ENCODE results near the gene ZNRD2. TPM values are rescaled to one million over a fixed set of nuclear protein-coding genes. Genes with fewer than 3 reads are reported as not detected.
A peak's percentile ranks its signal among the peaks of the same experiment; 100 is the strongest.

The ZNRD2 gene
- total and polyA plus RNA-seq, 2 donors from 2014 or later, result 32.0 to 60.4 TPM

DNA sequence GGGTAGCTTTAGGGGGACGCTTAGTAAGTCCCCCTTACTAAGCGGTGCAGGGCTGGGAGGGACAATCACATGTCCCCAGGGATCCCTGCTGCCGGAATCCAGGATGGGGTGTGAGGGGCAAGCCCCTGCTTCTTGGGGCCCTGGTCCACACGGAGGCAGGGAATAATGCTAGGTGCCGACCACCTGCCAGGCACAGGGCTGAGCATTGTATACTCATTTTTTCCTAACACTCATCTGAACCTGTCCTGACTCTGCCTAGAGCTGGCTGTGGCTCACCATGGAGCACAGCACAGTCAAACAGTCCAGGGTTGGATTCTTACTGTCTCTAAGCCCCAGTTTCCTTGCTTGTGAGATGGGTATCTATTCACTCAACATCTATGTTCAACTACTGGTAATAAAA lies 10.7 kb upstream of the ZNRD2 start:
- Histone ChIP-seq H3K4me1 (ENCODE audit: control insufficient read depth in 2 of 3, insufficient read depth in 2 of 3, low read depth in 1 of 3, low read length in 3 of 3) (peaks cover 0 to 40% (median 14%) of the 10 kb centered on the region in 3 donors), H3K27me3 (ENCODE audit: control insufficient read depth, insufficient read depth, low read length) (no peaks in the 10 kb centered on the region), H3K27ac (ENCODE audit: low read depth in 2 of 2, low read length in 2 of 2) (peak overlapping the region; percentile 90 to 93), H3K9ac (ENCODE audit: low read length in 3 of 3) (no peak overlapping the region), H3K9me3 (ENCODE audit: control insufficient read depth in 2 of 3, insufficient read depth in 1 of 3, low read length in 3 of 3) (no peaks in the 10 kb centered on the region), H3K36me3 (ENCODE audit: control insufficient read depth in 2 of 3, insufficient read depth in 3 of 3, low read length in 3 of 3) (no peaks in the 10 kb centered on the region), H3K4me3 (ENCODE audit: low read length in 3 of 3) (no peak overlapping the region)
- no peak for TF ChIP-seq CTCF (IDR thresholded peaks at IDR 0.05; ENCODE audit: borderline replicate concordance, extremely low read depth, insufficient read depth)
- intact Hi-C loops (cut with DNase I), result no loop called here
- DNase-seq (no peak), FAIRE-seq (no peak)

DNA sequence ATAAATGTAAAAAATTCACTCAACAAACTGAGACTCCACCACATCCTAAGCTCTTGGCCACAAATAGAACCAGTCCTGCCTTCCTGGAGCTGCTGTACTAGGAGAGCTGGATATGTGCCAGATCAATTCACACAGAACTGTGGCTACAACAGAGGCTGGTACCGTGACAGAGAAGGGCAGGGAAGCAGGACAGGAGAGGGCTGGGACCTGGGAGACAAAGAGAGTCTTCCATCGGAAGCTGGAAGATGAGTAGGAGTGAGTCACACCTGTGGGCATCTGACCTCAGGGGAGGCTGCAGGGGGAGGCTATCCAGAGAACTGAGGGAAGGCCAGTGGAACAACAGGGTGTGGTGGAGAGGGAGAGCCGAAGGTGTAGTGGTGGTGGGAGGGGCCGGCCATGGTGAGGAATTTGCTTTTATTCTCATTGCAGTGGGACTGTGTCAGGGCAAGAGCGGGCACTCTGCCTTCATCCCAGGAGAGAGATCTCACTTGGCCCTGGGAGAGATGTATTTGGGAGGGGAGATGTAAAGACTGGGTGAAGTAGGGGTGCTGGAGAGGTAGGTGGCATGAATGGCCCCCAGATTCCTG lies 10.2 kb upstream of the ZNRD2 start:
- Histone ChIP-seq H3K27ac (ENCODE audit: low read depth in 2 of 2, low read length in 2 of 2) (peak overlapping the region; percentile 41 to 45), H3K9ac (ENCODE audit: low read length in 3 of 3) (no peak overlapping the region), H3K9me3 (ENCODE audit: control insufficient read depth in 2 of 3, insufficient read depth in 1 of 3, low read length in 3 of 3) (no peaks in the 10 kb centered on the region), H3K27me3 (ENCODE audit: control insufficient read depth, insufficient read depth, low read length) (no peaks in the 10 kb centered on the region), H3K4me1 (ENCODE audit: control insufficient read depth in 2 of 3, insufficient read depth in 2 of 3, low read depth in 1 of 3, low read length in 3 of 3) (peaks cover 0 to 36% (median 14%) of the 10 kb centered on the region in 3 donors), H3K36me3 (ENCODE audit: control insufficient read depth in 2 of 3, insufficient read depth in 3 of 3, low read length in 3 of 3) (no peaks in the 10 kb centered on the region), H3K4me3 (ENCODE audit: low read length in 3 of 3) (no peak overlapping the region)
- DNase-seq (peak in 2 of 5 donors; percentile 58 to 64), FAIRE-seq (no peak)
- intact Hi-C loops (cut with DNase I), result no loop called here
- no peak for TF ChIP-seq CTCF (IDR thresholded peaks at IDR 0.05; ENCODE audit: borderline replicate concordance, extremely low read depth, insufficient read depth)

GRCh38 chr11:65560555-65561418 lies 9.5 kb upstream of the ZNRD2 start:
- intact Hi-C loops (cut with DNase I), result no loop called here
- no peak for TF ChIP-seq CTCF (IDR thresholded peaks at IDR 0.05; ENCODE audit: borderline replicate concordance, extremely low read depth, insufficient read depth)
- no peak overlapping the region for H3K4me3 ChIP-seq (ENCODE audit: low read length in 3 of 3)
- no peak overlapping the region for H3K9ac ChIP-seq (ENCODE audit: low read length in 3 of 3)
- H3K9me3 ChIP-seq (ENCODE audit: control insufficient read depth in 2 of 3, insufficient read depth in 1 of 3, low read length in 3 of 3), result no peaks in the 10 kb centered on the region
- H3K27me3 ChIP-seq (ENCODE audit: control insufficient read depth, insufficient read depth, low read length), result no peaks in the 10 kb centered on the region
- FAIRE-seq (no peak), DNase-seq (peak; percentile 57 to 84 (median 78))
- no peaks in the 10 kb centered on the region for H3K36me3 ChIP-seq (ENCODE audit: control insufficient read depth in 2 of 3, insufficient read depth in 3 of 3, low read length in 3 of 3)
- H3K27ac ChIP-seq (ENCODE audit: low read depth in 2 of 2, low read length in 2 of 2), result peak overlapping the region; percentile 41 to 45
- peaks cover 0 to 30% (median 14%) of the 10 kb centered on the region in 3 donors for H3K4me1 ChIP-seq (ENCODE audit: control insufficient read depth in 2 of 3, insufficient read depth in 2 of 3, low read depth in 1 of 3, low read length in 3 of 3)
